HG03095 (cell line): ENCODE measurements around the gene CDH23.

ENCODE experiments used
- ATAC-seq: cut with Tn5 transposase; IDR thresholded peaks from one replicate; pipeline ENCODE4 v1.9.1; 2021; ENCODE audit warnings: moderate library complexity; ENCODE audit not compliant: unreplicated experiment

CDH23 gene

DNA sequence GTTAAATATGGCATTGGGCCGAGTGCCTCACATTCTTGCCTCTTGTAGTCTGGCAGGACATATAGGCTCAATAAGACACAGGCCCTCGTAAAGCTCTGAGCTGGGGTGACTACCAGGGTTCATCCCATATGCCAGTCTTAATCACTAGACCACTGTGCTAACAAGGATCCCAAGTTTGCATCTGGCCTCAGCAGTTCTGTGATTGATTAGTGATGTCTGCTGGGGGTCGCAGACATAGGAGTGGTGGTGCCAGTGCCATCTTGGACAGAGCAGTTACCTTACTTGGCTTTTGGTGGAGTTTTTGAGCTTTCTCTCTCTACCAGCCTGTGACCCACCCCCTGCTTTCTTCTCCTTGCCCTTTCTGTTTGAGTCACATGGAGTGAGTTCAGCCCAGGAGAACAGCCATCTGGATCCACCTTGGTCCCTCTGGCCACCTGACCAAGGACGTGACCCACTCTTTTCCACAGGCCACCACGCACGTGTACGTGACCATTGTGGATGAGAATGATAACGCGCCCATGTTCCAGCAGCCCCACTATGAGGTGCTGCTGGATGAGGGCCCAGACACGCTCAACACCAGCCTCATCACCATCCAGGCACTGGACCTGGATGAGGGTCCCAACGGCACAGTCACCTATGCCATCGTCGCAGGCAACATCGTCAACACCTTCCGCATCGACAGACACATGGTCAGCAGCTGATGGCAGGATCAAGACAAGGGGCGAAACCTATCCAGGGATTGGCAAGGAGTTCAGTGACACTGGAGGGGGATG is 380.7 kb downstream of the CDH23 start:
- no peak for ATAC-seq

DNA sequence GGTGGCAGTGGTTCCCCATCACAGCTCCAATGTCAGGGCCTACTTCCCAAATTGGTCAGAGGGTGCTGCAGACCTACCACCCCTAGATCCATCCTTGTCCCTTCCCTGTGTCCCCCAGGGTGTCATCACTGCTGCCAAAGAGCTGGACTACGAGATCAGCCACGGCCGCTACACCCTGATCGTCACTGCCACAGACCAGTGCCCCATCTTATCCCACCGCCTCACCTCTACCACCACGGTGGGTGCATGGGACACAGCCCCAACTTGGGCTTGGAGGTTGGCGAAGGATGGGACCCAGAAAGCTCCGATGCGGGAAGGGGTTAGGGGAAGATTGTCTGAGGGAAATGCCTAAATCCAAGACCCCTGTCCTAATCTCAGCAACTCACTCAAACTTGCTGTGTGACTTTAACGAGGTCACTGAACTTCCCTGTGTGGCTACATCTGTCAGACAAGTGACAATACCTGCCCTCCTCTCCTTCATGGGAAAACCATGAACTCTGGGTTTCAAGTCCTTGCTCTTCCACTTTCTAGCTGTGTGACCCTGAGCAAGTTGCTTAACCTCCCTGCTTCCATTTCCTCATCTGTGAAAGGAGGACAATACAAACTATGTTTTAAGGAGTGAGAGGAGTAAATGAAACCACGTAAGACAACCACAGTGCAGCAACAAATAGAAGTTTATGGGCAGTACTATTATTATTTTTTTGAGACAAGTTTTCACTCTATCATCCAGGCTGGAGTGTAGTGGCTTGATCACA is 381.5 kb downstream of the CDH23 start:
- no peak for ATAC-seq

GRCh38 chr10:71779641-71780040 is 382.9 kb downstream of the CDH23 start:
- no peak for ATAC-seq

DNA sequence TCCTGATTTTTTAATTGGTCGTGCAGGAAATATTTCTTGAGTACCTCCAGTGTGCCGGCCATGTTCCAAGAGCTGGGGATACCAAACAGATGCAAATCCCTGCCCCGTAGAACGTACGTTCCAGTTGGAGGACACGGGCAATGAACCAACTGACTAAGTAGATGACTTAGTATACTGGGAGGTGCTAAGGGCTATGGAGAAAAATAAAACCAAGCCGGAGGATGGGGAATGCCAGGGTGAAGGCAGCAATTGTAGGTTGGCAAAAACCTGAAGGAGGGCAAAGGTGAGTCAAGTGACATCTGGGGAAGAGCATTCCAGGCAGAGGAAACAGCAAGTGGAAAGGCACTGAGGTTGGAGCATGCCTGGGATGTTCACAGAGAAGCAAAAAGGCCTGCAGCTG is 383.4 kb downstream of the CDH23 start:
- ATAC-seq, result no peak

DNA sequence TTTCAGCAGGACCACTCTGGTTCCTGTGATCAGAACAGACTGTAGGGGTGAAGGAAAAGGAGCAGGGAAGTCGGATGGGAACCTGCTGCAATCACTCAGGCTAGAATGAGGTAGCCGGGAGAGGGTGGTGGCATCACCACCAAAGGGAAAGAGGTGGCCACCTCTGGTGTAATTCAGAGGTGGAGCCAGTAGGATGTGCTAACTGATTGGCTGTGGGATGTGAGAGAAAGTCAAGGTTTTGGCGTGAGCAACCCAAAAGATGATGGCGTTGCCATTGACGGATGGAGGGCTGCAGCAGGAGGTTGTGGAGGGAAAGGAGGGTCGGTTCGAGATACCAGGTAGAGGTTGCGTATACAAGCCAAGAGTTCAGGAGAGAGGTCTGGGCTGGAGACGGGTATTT is 384.0 kb downstream of the CDH23 start:
- ATAC-seq, result no peak

GRCh38 chr10:71782221-71782916 is 385.6 kb downstream of the CDH23 start:
- ATAC-seq, result no peak

- no peak for ATAC-seq
These were observed 386.3 kb downstream of the CDH23 start for GRCh38 chr10:71782917-71783490.

GRCh38 chr10:71783917-71784678 is 387.4 kb downstream of the CDH23 start:
- ATAC-seq, result no peak

GRCh38 chr10:71784679-71785272 is 388.1 kb downstream of the CDH23 start:
- ATAC-seq, result no peak

DNA sequence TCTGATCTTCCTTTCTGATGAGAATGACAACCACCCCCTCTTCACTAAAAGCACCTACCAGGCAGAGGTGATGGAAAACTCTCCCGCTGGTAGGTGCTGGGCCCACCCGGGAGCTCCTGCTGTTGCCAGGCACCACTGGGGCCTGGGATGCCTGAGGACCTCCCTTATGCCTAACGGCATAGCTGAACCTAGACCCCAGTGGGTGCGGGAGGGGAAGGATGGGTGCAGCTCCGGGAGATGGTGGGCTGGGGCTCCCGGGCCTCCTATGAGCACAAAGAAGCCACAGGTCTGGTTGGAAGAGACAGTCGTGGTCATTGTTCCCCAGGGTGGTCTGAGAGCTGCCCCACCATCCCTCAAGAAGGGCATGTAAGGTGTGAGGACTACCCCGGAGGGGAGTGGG is 392.2 kb downstream of the CDH23 start:
- ATAC-seq, result no peak

DNA sequence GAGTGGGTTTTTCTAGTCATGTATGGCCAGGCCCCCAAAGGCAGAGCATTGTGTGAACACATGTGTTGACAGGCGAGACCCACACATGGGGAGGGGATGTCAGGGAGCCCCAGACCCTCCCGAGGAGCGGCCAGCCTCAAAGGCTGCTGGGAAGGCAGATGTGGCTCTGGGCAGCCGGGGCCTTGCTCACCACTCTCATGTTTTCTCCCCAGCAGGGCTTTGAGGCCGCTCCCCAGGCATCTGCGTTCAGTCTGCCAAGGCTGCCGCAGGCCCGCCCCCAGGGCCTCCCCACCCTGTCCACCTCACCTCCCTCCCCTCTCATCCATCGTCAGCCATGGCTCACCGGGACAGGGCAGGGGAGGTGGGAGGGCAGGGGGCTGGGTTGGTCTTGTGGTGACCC is 393.2 kb downstream of the CDH23 start:
- no peak for ATAC-seq

- no peak for ATAC-seq
These were observed 394.2 kb downstream of the CDH23 start for GRCh38 chr10:71790749-71791440.

GRCh38 chr10:71795248-71795647 is 398.5 kb downstream of the CDH23 start:
- no peak for ATAC-seq

DNA sequence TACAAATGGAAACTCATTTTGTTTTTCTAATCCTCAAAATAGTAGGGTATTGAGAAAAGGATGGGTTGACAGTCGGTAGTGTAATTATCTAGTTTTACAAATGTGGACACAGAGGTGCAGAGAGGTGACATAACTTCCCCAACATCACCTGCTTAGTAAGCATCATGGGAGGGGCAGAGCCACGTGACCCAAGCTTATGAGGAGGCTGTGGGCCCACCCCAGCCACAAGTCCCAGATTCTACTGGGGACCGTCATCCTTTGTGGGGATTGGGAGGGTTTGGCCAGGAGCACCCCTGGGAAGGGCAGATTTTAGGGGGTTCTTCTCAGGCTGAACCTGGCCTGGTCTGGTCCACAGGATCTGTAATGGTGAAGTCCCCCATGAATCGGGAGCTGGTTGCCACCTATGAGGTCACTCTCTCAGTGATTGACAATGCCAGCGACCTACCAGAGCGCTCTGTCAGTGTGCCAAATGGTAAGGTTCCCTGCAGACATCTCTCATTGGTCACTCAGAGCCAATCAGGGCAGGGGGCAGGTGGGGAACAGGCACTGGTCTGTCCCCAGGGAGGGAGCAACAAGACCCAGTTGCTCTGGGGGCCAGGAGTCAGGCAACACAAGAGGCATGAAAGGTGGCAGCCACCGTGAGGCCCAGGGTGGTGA is 400.2 kb downstream of the CDH23 start:
- ATAC-seq, result no peak

GRCh38 chr10:71797533-71798307 is 401.0 kb downstream of the CDH23 start:
- ATAC-seq, result no peak

DNA sequence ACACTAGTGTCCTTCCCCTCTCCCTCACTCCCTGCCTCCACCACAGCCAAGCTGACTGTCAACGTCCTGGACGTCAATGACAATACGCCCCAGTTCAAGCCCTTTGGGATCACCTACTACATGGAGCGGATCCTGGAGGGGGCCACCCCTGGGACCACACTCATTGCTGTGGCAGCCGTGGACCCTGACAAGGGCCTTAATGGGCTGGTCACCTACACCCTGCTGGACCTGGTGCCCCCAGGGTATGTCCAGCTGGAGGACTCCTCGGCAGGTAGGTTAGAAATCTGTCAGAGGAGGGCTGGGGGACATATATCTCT is 401.5 kb downstream of the CDH23 start:
- ATAC-seq, result no peak

DNA sequence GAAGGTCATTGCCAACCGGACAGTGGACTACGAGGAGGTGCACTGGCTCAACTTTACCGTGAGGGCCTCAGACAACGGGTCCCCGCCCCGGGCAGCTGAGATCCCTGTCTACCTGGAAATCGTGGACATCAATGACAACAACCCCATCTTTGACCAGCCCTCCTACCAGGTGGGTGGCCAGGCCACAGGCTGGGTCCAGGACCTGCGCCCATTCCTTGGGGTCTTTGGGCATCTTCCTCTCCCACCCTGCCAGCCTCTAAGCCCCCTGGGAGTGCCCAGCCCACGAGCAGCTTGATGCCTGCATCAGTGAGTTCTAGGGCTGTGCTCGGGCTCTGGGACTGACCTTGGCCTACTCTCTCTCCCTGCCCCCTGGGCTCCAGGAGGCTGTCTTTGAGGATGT is 402.4 kb downstream of the CDH23 start:
- ATAC-seq, result no peak

- no peak for ATAC-seq
These were observed 403.1 kb downstream of the CDH23 start for GRCh38 chr10:71799608-71800453.
